22Rv1 (cell line): ENCODE measurements around the gene RIN1.

Experiments
- H3K27ac ChIP-seq: fragments of 450-650 bp; 2 replicates; pipeline ENCODE4 v1.5.1; 2017
- ZFX ChIP-seq: fragments of 450-650 bp; IDR thresholded peaks from 2 replicates; pipeline ENCODE4 v1.6.1; 2017; ENCODE audit warnings: antibody characterized with exemption, borderline replicate concordance
- TF ChIP-seq, protein P1 (sequence below): fragments of 450-650 bp; IDR thresholded peaks from 2 replicates; pipeline ENCODE4 v1.5.1; 2017; ENCODE audit warnings: mild to moderate bottlenecking

RIN1 gene

GRCh38 chr11:66335531-66336233, 552 bp downstream of the RIN1 start:
- no peak for TF ChIP-seq ZFX
- TF ChIP-seq, protein P1, sequence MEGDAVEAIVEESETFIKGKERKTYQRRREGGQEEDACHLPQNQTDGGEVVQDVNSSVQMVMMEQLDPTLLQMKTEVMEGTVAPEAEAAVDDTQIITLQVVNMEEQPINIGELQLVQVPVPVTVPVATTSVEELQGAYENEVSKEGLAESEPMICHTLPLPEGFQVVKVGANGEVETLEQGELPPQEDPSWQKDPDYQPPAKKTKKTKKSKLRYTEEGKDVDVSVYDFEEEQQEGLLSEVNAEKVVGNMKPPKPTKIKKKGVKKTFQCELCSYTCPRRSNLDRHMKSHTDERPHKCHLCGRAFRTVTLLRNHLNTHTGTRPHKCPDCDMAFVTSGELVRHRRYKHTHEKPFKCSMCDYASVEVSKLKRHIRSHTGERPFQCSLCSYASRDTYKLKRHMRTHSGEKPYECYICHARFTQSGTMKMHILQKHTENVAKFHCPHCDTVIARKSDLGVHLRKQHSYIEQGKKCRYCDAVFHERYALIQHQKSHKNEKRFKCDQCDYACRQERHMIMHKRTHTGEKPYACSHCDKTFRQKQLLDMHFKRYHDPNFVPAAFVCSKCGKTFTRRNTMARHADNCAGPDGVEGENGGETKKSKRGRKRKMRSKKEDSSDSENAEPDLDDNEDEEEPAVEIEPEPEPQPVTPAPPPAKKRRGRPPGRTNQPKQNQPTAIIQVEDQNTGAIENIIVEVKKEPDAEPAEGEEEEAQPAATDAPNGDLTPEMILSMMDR, result no peak
- peak overlapping the region; percentile 35 for H3K27ac ChIP-seq

- no peak overlapping the region for H3K27ac ChIP-seq
- TF ChIP-seq, protein P1, result no peak
- no peak for TF ChIP-seq ZFX
Measured at GRCh38 chr11:66334605-66335442, 1.4 kb downstream of the RIN1 start.

- TF ChIP-seq, protein P1, result no peak
- no peak for TF ChIP-seq ZFX
- H3K27ac ChIP-seq, result no peak overlapping the region
Measured at GRCh38 chr11:66333896-66334604, 2.2 kb downstream of the RIN1 start.

DNA sequence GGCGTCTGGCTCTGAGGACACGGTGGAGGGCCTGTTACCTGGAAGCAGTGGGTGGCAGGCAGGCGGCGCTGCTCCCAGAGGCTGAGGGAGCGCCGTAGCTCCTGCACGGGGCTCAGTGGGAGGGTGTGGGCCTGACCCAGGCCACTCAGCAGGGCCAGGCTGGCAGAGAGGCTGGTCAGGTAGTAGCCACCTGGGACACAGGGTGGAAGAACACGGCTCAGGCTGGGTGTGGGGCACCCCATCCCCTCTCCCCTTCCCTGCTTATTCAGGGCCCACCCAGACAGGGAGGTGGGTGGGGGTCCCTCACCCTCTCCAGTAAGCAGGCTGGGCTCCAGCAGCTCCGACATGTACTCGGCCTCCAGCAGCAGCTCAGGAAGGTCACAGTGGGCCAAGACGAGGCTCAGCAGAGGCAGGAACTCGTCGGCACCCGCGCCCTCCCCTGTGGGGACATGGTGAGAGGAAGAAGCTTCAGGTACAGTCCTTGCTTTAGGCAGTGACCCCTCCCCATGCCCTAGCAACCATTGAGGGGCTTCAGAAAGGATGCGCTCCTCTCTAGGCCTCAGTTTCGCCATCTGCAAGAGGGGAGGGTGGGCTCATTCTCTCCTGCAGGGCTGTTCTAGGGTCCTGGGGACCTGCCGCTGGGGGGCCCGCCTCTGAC, 2.9 kb downstream of the RIN1 start:
- TF ChIP-seq ZFX, result no peak
- TF ChIP-seq, protein P1, result no peak
- no peak overlapping the region for H3K27ac ChIP-seq

GRCh38 chr11:66332371-66333219, 3.6 kb downstream of the RIN1 start:
- no peak overlapping the region for H3K27ac ChIP-seq
- TF ChIP-seq ZFX, result no peak
- TF ChIP-seq, protein P1, result no peak
